ENCODE data around the gene CFHR2.
"Not testable (repeated sequence)": the region's sequence is repeated elsewhere in the genome, so short reads cannot be mapped to it uniquely, and the experiment has no call there.

The CFHR2 gene

GRCh38 chr1:196943568-196943967, at the start of gene CFHR2:
Gene CFHR2, plus strand, starts transcription at chr1:196943738. Its CDS starts 143 bp downstream, at chr1:196943881.
- not testable (repeated sequence) for DNase-seq

- no peak for DNase-seq
These were observed 47.2 kb upstream of the CFHR2 start for GRCh38 chr1:196896355-196896754.

GRCh38 chr1:196897158-196897828, 46.2 kb upstream of the CFHR2 start:
- no peak for DNase-seq

- no peak for DNase-seq
These were observed 41.2 kb upstream of the CFHR2 start for GRCh38 chr1:196902344-196902743.

GRCh38 chr1:196910215-196910614, 33.3 kb upstream of the CFHR2 start:
- DNase-seq = no peak

- DNase-seq = not testable (repeated sequence)
These were observed 31.3 kb upstream of the CFHR2 start for GRCh38 chr1:196912283-196912682.

GRCh38 chr1:196926839-196927238, 16.7 kb upstream of the CFHR2 start:
- DNase-seq = not testable (repeated sequence)

GRCh38 chr1:196932853-196933252, 10.7 kb upstream of the CFHR2 start:
- not testable (repeated sequence) for DNase-seq

GRCh38 chr1:196933531-196934189, 9.9 kb upstream of the CFHR2 start:
- DNase-seq = no peak

GRCh38 chr1:196941474-196941873, 2.1 kb upstream of the CFHR2 start:
- DNase-seq = not testable (repeated sequence)

- no peak for DNase-seq
These were observed 8.3 kb downstream of the CFHR2 start for GRCh38 chr1:196951711-196952394.

- no peak for DNase-seq
These were observed 11.2 kb downstream of the CFHR2 start for GRCh38 chr1:196954778-196955177.

- no peak for DNase-seq
These were observed 12.4 kb downstream of the CFHR2 start for GRCh38 chr1:196955926-196956325.

- DNase-seq = no peak
These were observed 17.3 kb downstream of the CFHR2 start for GRCh38 chr1:196960854-196961253.

- no peak for DNase-seq
These were observed 26.6 kb downstream of the CFHR2 start for GRCh38 chr1:196970182-196970581.

- DNase-seq = no peak
These were observed 32.7 kb downstream of the CFHR2 start for GRCh38 chr1:196976278-196976677.

GRCh38 chr1:196977278-196977677, 33.7 kb downstream of the CFHR2 start, which contains the start of gene CFHR5:
Gene CFHR5, plus strand, starts transcription at chr1:196977556. Its CDS starts 109 bp downstream, at chr1:196977665.
- no peak for DNase-seq

- DNase-seq = no peak
These were observed 37.3 kb downstream of the CFHR2 start for GRCh38 chr1:196980859-196981258.

- DNase-seq = not testable (repeated sequence)
These were observed 38.7 kb downstream of the CFHR2 start for GRCh38 chr1:196982247-196982646.

- DNase-seq = not testable (repeated sequence)
These were observed 48.5 kb downstream of the CFHR2 start for GRCh38 chr1:196991919-196992651.

- DNase-seq = no peak
These were observed 50.4 kb downstream of the CFHR2 start for GRCh38 chr1:196993916-196994315.

GRCh38 chr1:196997423-196997822, 53.9 kb downstream of the CFHR2 start:
- no peak for DNase-seq

GRCh38 chr1:197001828-197002227, 58.3 kb downstream of the CFHR2 start:
- DNase-seq = no peak
